GM23338 (cell line): Measurements from ENCODE around the gene NHS.

ENCODE experiments used
- CREB1 ChIP-seq: fragments of 250-450 bp; sonication (Bioruptor Pico); IDR thresholded peaks from 2 replicates; pipeline ENCODE4 v1.5.0; 2020; ENCODE audit warnings: low read depth, mild to moderate bottlenecking, moderate library complexity
- EZH2 ChIP-seq: fragments of 200-600 bp; sonication (generic); IDR thresholded peaks from one replicate; pipeline ENCODE4 v1.8.0; 2017; ENCODE audit warnings: antibody characterized with exemption, mild to moderate bottlenecking, low read depth; ENCODE audit not compliant: unreplicated experiment
- EZH2phosphoT487 ChIP-seq: fragments of 200-600 bp; sonication (generic); IDR thresholded peaks from one replicate; pipeline ENCODE4 v1.8.1; 2018; ENCODE audit warnings: antibody characterized with exemption; ENCODE audit not compliant: unreplicated experiment
- POLR2AphosphoS5 ChIP-seq: IDR thresholded peaks from 2 replicates; pipeline ENCODE4 v1.6.1; 2016; ENCODE audit warnings: antibody characterized with exemption, low read depth
- STAT1 ChIP-seq: IDR thresholded peaks from one replicate; pipeline ENCODE4 v1.6.1; 2016; ENCODE audit warnings: antibody characterized with exemption; ENCODE audit not compliant: unreplicated experiment
- ZNF114 ChIP-seq: fragments of 250-450 bp; sonication (Bioruptor Pico); IDR thresholded peaks from 2 replicates; pipeline ENCODE4 v1.5.0; 2020; ENCODE audit warnings: mild to moderate bottlenecking, moderate library complexity
- TF ChIP-seq, protein P1 (sequence below), 2 experiments: fragments of 200-600 bp in 1 of 2; sonication (generic) in 1 of 2; conservative IDR thresholded peaks; 2 replicates each; pipeline versions ENCODE4 v1.5.1 to v1.6.1; 2016 to 2017; ENCODE audit warnings: antibody characterized with exemption in 2 of 2, low read depth in 2 of 2, mild to moderate bottlenecking in 2 of 2, moderate library complexity in 1 of 2
- TF ChIP-seq, protein P2 (sequence below): IDR thresholded peaks from one replicate; pipeline ENCODE4 v1.6.1; 2018; ENCODE audit warnings: antibody characterized with exemption; ENCODE audit not compliant: unreplicated experiment

DNA sequence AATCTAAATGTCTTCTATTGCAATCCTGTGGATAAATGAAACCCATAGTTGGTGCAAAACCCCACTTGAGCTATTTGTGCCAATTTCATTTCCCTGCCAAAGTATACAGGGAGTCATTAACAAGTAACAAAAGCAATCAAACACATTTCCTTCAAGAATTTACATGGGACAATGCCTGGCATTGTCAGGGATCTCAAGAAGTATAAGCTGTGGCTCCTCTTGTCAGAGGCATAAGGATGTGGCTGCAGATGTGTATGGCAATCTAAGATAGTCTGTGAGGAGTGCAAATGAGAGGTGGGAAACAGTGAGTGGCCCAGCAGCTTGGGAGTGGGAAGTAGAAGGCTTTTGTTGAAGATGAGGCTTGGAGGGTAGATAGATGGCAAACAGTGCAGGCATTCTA, 304.3 kb downstream of the NHS start:
- TF ChIP-seq, protein P1, sequence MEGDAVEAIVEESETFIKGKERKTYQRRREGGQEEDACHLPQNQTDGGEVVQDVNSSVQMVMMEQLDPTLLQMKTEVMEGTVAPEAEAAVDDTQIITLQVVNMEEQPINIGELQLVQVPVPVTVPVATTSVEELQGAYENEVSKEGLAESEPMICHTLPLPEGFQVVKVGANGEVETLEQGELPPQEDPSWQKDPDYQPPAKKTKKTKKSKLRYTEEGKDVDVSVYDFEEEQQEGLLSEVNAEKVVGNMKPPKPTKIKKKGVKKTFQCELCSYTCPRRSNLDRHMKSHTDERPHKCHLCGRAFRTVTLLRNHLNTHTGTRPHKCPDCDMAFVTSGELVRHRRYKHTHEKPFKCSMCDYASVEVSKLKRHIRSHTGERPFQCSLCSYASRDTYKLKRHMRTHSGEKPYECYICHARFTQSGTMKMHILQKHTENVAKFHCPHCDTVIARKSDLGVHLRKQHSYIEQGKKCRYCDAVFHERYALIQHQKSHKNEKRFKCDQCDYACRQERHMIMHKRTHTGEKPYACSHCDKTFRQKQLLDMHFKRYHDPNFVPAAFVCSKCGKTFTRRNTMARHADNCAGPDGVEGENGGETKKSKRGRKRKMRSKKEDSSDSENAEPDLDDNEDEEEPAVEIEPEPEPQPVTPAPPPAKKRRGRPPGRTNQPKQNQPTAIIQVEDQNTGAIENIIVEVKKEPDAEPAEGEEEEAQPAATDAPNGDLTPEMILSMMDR (conservative IDR thresholded peaks at IDR 0.05; ENCODE audit: low read depth in 2 of 2): no peak
- TF ChIP-seq EZH2phosphoT487 (no peak), POLR2AphosphoS5 (no peak), EZH2 (no peak), CREB1 (CRISPR knock-in tag) (no peak), STAT1 (no peak), ZNF114 (CRISPR knock-in tag) (no peak)
- TF ChIP-seq, protein P2, sequence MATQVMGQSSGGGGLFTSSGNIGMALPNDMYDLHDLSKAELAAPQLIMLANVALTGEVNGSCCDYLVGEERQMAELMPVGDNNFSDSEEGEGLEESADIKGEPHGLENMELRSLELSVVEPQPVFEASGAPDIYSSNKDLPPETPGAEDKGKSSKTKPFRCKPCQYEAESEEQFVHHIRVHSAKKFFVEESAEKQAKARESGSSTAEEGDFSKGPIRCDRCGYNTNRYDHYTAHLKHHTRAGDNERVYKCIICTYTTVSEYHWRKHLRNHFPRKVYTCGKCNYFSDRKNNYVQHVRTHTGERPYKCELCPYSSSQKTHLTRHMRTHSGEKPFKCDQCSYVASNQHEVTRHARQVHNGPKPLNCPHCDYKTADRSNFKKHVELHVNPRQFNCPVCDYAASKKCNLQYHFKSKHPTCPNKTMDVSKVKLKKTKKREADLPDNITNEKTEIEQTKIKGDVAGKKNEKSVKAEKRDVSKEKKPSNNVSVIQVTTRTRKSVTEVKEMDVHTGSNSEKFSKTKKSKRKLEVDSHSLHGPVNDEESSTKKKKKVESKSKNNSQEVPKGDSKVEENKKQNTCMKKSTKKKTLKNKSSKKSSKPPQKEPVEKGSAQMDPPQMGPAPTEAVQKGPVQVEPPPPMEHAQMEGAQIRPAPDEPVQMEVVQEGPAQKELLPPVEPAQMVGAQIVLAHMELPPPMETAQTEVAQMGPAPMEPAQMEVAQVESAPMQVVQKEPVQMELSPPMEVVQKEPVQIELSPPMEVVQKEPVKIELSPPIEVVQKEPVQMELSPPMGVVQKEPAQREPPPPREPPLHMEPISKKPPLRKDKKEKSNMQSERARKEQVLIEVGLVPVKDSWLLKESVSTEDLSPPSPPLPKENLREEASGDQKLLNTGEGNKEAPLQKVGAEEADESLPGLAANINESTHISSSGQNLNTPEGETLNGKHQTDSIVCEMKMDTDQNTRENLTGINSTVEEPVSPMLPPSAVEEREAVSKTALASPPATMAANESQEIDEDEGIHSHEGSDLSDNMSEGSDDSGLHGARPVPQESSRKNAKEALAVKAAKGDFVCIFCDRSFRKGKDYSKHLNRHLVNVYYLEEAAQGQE: no peak
